DOHH2 (cell line): ENCODE results near the gene VAV1.
"Not testable (repeated sequence)": the region's sequence is repeated elsewhere in the genome, so short reads cannot be mapped to it uniquely, and the experiment has no call there.

Experiments
- H3F3A ChIP-seq: fragments of 200-600 bp; sonication (generic), shearing (Covaris generic); 2 replicates; pipeline ENCODE4 v1.6.0; 2016; ENCODE audit warnings: antibody characterized with exemption, mild to moderate bottlenecking; ENCODE audit not compliant: control insufficient read depth, insufficient read depth
- H3K27ac ChIP-seq: fragments of 200-600 bp; sonication (generic); 2 replicates; pipeline ENCODE4 v1.5.1; 2014; ENCODE audit warnings: low read depth, mild to moderate bottlenecking, low read length, moderate library complexity
- H3K27me3 ChIP-seq: fragments of 200-600 bp; sonication (generic); 2 replicates; pipeline ENCODE4 v1.6.1; 2014; ENCODE audit warnings: mild to moderate bottlenecking, low read length, mixed read lengths; ENCODE audit not compliant: control insufficient read depth
- H3K36me3 ChIP-seq: fragments of 200-600 bp; sonication (generic); 2 replicates; pipeline ENCODE4 v1.6.1; 2014; ENCODE audit warnings: mild to moderate bottlenecking, low read length, moderate library complexity, mixed read lengths; ENCODE audit not compliant: control insufficient read depth
- H3K4me1 ChIP-seq: fragments of 200-600 bp; sonication (generic); 2 replicates; pipeline ENCODE4 v1.6.1; 2014; ENCODE audit warnings: mild to moderate bottlenecking, low read length, mixed read lengths; ENCODE audit not compliant: control insufficient read depth
- H3K4me2 ChIP-seq: fragments of 200-600 bp; sonication (generic); 2 replicates; pipeline ENCODE4 v1.6.0; 2014; ENCODE audit warnings: mild to moderate bottlenecking, low read length, moderate library complexity
- H3K4me3 ChIP-seq: fragments of 200-600 bp; sonication (generic); 2 replicates; pipeline ENCODE4 v1.5.1; 2014; ENCODE audit warnings: mild to moderate bottlenecking, low read length, mixed read lengths
- H3K79me2 ChIP-seq: fragments of 200-600 bp; sonication (generic); 2 replicates; pipeline ENCODE4 v1.6.1; 2014; ENCODE audit warnings: mild to moderate bottlenecking, low read length, mixed read lengths; ENCODE audit not compliant: control insufficient read depth
- H3K9me2 ChIP-seq: fragments of 200-600 bp; sonication (generic); replicated peaks from 2 replicates; pipeline ENCODE4 v1.6.1; 2014; ENCODE audit warnings: mild to moderate bottlenecking, low read length, mixed read lengths; ENCODE audit not compliant: control insufficient read depth
- H3K9me3 ChIP-seq: fragments of 200-600 bp; sonication (generic); 2 replicates; pipeline ENCODE4 v1.6.1; 2014; ENCODE audit warnings: antibody characterized with exemption, low read length, mixed read lengths; ENCODE audit not compliant: control insufficient read depth, insufficient read depth
- H4K20me1 ChIP-seq: fragments of 200-600 bp; sonication (generic); 2 replicates; pipeline ENCODE4 v1.6.0; 2014; ENCODE audit warnings: low read depth, mild to moderate bottlenecking, antibody characterized with exemption, low read length, moderate library complexity; ENCODE audit not compliant: control insufficient read depth, insufficient read depth
- CTCF ChIP-seq: fragments of 200-600 bp; sonication (generic); IDR thresholded peaks from one replicate; pipeline ENCODE4 v1.5.1; 2014; ENCODE audit warnings: antibody characterized with exemption, mild to moderate bottlenecking, low read depth, low read length; ENCODE audit not compliant: poor library complexity, severe bottlenecking
- EZH2phosphoT487 ChIP-seq: fragments of 200-600 bp; sonication (generic); IDR thresholded peaks from 2 replicates; pipeline ENCODE4 v1.6.1; 2017; ENCODE audit warnings: borderline replicate concordance, mild to moderate bottlenecking, antibody characterized with exemption, low read length, moderate library complexity, mixed read lengths

VAV1 gene

GRCh38 chr19:6828698-6829633 lies 56.5 kb downstream of the VAV1 start:
- no peak overlapping the region for H3K4me2 ChIP-seq
- H3K4me3 ChIP-seq, result no peak overlapping the region
- no peaks in the 10 kb centered on the region for H3K9me3 ChIP-seq
- H3F3A ChIP-seq, result no peaks in the 10 kb centered on the region
- TF ChIP-seq CTCF, result no peak
- TF ChIP-seq EZH2phosphoT487, result no peak
- H3K27ac ChIP-seq, result no peak overlapping the region
- no peaks in the 10 kb centered on the region for H3K79me2 ChIP-seq
- peaks cover 63% of the 10 kb centered on the region for H3K36me3 ChIP-seq
- H4K20me1 ChIP-seq, result no peaks in the 10 kb centered on the region
- H3K9me2 ChIP-seq, result no peaks in the 10 kb centered on the region
- H3K4me1 ChIP-seq, result no peaks in the 10 kb centered on the region
- H3K27me3 ChIP-seq, result no peaks in the 10 kb centered on the region

- not testable (repeated sequence) for H3K27ac ChIP-seq, H3K27me3 ChIP-seq, H3K79me2 ChIP-seq, H3K4me1 ChIP-seq, H3K4me3 ChIP-seq, H3K4me2 ChIP-seq, H3K9me3 ChIP-seq, H4K20me1 ChIP-seq, H3K9me2 ChIP-seq, H3F3A ChIP-seq
- peaks cover 58% of the 10 kb centered on the region for H3K36me3 ChIP-seq
These were observed 57.3 kb downstream of the VAV1 start for GRCh38 chr19:6829829-6830228.

GRCh38 chr19:6831084-6831483 lies 58.6 kb downstream of the VAV1 start:
- H3K27me3 ChIP-seq, H3F3A ChIP-seq, H3K9me3 ChIP-seq, H3K79me2 ChIP-seq, H4K20me1 ChIP-seq, H3K4me3 ChIP-seq, H3K4me2 ChIP-seq, H3K9me2 ChIP-seq, H3K27ac ChIP-seq, H3K4me1 ChIP-seq: not testable (repeated sequence)
- peaks cover 57% of the 10 kb centered on the region for H3K36me3 ChIP-seq

- Histone ChIP-seq H3F3A (no peaks in the 10 kb centered on the region), H3K4me1 (no peaks in the 10 kb centered on the region), H3K79me2 (no peaks in the 10 kb centered on the region), H3K27ac (no peak overlapping the region), H3K27me3 (no peaks in the 10 kb centered on the region), H3K9me2 (no peaks in the 10 kb centered on the region), H3K4me2 (no peak overlapping the region), H4K20me1 (no peaks in the 10 kb centered on the region), H3K4me3 (no peak overlapping the region), H3K36me3 (peaks cover 51% of the 10 kb centered on the region), H3K9me3 (no peaks in the 10 kb centered on the region)
- TF ChIP-seq EZH2phosphoT487 (no peak), CTCF (no peak)
These were observed 59.9 kb downstream of the VAV1 start for GRCh38 chr19:6832412-6832811.
